GM12878 (cell line): ENCODE data around the gene SLC5A2. TPM values are rescaled to one million over a fixed set of nuclear protein-coding genes. Genes with fewer than 3 reads are reported as not detected.
A peak's percentile ranks its signal among the peaks of the same experiment; 100 is the strongest.

Experiments used
- CEBPB ChIP-seq, 2 experiments: fragments of 150-350 bp in 1 of 2; IDR thresholded peaks; 2 replicates each; pipeline ENCODE4 v1.6.1; 2012 to 2014; ENCODE audit warnings: low read depth in 2 of 2, low read length in 2 of 2, borderline replicate concordance in 1 of 2, inconsistent platforms in 1 of 2
- CHD2 ChIP-seq: IDR thresholded peaks from 2 replicates; pipeline ENCODE4 v1.6.1; 2011; ENCODE audit warnings: low read depth, low read length, improper control_type of control experiment, borderline replicate concordance
- EED ChIP-seq: sonication (generic); IDR thresholded peaks from 2 replicates; pipeline ENCODE4 v1.6.1; 2016; ENCODE audit warnings: antibody characterized with exemption, low read depth
- FOS ChIP-seq: IDR thresholded peaks from 3 replicates; pipeline ENCODE4 v1.6.1; 2011; ENCODE audit warnings: borderline replicate concordance; ENCODE audit not compliant: insufficient read length; ENCODE audit errors: extremely low read depth
- GABPA ChIP-seq: IDR thresholded peaks from 2 replicates; pipeline ENCODE4 v1.6.1; 2014; ENCODE audit warnings: antibody characterized with exemption, low read depth, mild to moderate bottlenecking, inconsistent platforms
- GATAD2B ChIP-seq: fragments of 450-650 bp; conservative IDR thresholded peaks from 2 replicates; pipeline ENCODE4 v1.6.1; 2017; ENCODE audit warnings: low read depth, mild to moderate bottlenecking, moderate library complexity
- IRF4 ChIP-seq: IDR thresholded peaks from 2 replicates; pipeline ENCODE4 v1.6.1; 2011; ENCODE audit warnings: low read depth, low read length
- JUNB ChIP-seq: IDR thresholded peaks from 2 replicates; pipeline ENCODE4 v1.6.1; 2016; ENCODE audit warnings: antibody characterized with exemption, mild to moderate bottlenecking
- JUND ChIP-seq: IDR thresholded peaks from 2 replicates; pipeline ENCODE4 v1.6.1; 2012; ENCODE audit warnings: low read depth, mild to moderate bottlenecking, low read length, improper control_type of control experiment, moderate library complexity
- MYC ChIP-seq: IDR thresholded peaks from 2 replicates; pipeline ENCODE4 v1.6.1; 2011; ENCODE audit warnings: mild to moderate bottlenecking, low read length, moderate library complexity, inconsistent platforms; ENCODE audit not compliant: insufficient read depth, insufficient replicate concordance, insufficient read length, severe bottlenecking
- NFYB ChIP-seq: IDR thresholded peaks from 2 replicates; pipeline ENCODE4 v1.6.1; 2011; ENCODE audit warnings: low read depth, mild to moderate bottlenecking, low read length, improper control_type of control experiment, moderate library complexity; ENCODE audit not compliant: insufficient read depth
- NKRF ChIP-seq: fragments of 450-650 bp; conservative IDR thresholded peaks from 2 replicates; pipeline ENCODE4 v1.6.1; 2017; ENCODE audit warnings: mild to moderate bottlenecking, moderate library complexity
- NR2C1 ChIP-seq: fragments of 450-650 bp; IDR thresholded peaks from 2 replicates; pipeline ENCODE4 v1.6.1; 2017; ENCODE audit warnings: antibody characterized with exemption, mild to moderate bottlenecking, moderate library complexity
- PML ChIP-seq: IDR thresholded peaks from 2 replicates; pipeline ENCODE4 v1.6.1; 2012; ENCODE audit warnings: low read length, inconsistent platforms
- POLR2A ChIP-seq: IDR thresholded peaks from 2 replicates; pipeline ENCODE4 v1.6.1; 2011; ENCODE audit warnings: low read depth, mild to moderate bottlenecking, low read length
- POLR2AphosphoS2 ChIP-seq: IDR thresholded peaks from 2 replicates; pipeline ENCODE4 v1.6.1; 2011; ENCODE audit warnings: low read depth, mild to moderate bottlenecking, low read length, improper control_type of control experiment, moderate library complexity
- POLR2AphosphoS5 ChIP-seq: IDR thresholded peaks from 2 replicates; pipeline ENCODE4 v1.6.1; 2011; ENCODE audit warnings: mild to moderate bottlenecking, low read length, inconsistent platforms
- POU2F2 ChIP-seq: IDR thresholded peaks from 3 replicates; pipeline ENCODE4 v1.6.1; 2011; ENCODE audit warnings: low read depth, mild to moderate bottlenecking, low read length, borderline replicate concordance
- PRDM15 ChIP-seq: fragments of 450-650 bp; formaldehyde crosslinking; IDR thresholded peaks from 2 replicates; pipeline ENCODE4 v1.4.0; 2020; ENCODE audit warnings: mild to moderate bottlenecking, moderate library complexity
- RFX5 ChIP-seq: IDR thresholded peaks from 2 replicates; pipeline ENCODE4 v1.6.1; 2011; ENCODE audit warnings: low read depth, low read length, improper control_type of control experiment
- SP1 ChIP-seq: IDR thresholded peaks from one replicate; pipeline ENCODE4 v1.6.1; 2011; ENCODE audit warnings: low read depth, low read length
- SREBF2 ChIP-seq: IDR thresholded peaks from 2 replicates; pipeline ENCODE4 v1.6.1; 2012; ENCODE audit warnings: mild to moderate bottlenecking, low read length
- STAT3 ChIP-seq: IDR thresholded peaks from 2 replicates; pipeline ENCODE4 v1.6.1; 2011; ENCODE audit warnings: low read depth, low read length, improper control_type of control experiment
- SUZ12 ChIP-seq: fragments of 200-600 bp; sonication (generic); IDR thresholded peaks from one replicate; pipeline ENCODE4 v1.6.1; 2018; ENCODE audit warnings: antibody characterized with exemption, mild to moderate bottlenecking; ENCODE audit not compliant: unreplicated experiment
- ZBTB33 ChIP-seq: fragments of 450-650 bp; IDR thresholded peaks from 2 replicates; pipeline ENCODE4 v1.6.1; 2017; ENCODE audit warnings: mild to moderate bottlenecking
- ZSCAN29 ChIP-seq: fragments of 450-650 bp; IDR thresholded peaks from 2 replicates; pipeline ENCODE4 v1.6.1; 2017; ENCODE audit warnings: mild to moderate bottlenecking, moderate library complexity
- ZZZ3 ChIP-seq: IDR thresholded peaks from 2 replicates; pipeline ENCODE4 v1.6.1; 2011; ENCODE audit warnings: low read depth; ENCODE audit not compliant: control insufficient read depth, insufficient read length
- polyA plus RNA-seq, 11 experiments: library from polyadenylated mRNA; depleted of rRNA in 4 of 11; unstranded in 6 of 11; stranded (reverse) in 5 of 11; fragments of >200 nt; fragmentation: Nextera tagmentation in 4 of 11; fragmentation: Illumina TruSeq in 1 of 11; extraction: Ambion mirVana in 4 of 11; extraction: Trizol in 1 of 11; gene quantifications; 1 replicate in 1 of 11; 2 replicates in 10 of 11; pipeline versions ENCODE4 v1.2.1 to v1.2.3, GENCODE V29; 2011 to 2016; ENCODE audit warnings: inconsistent platforms in 2 of 11, missing spikeins in 2 of 11, low read depth in 1 of 11
- total RNA-seq, 4 experiments: library from RNA; depleted of rRNA in 3 of 4; stranded (reverse); fragments of >200 nt in 3 of 4; fragmentation: Illumina TruSeq in 1 of 4; extraction: Trizol in 1 of 4; gene quantifications; 2 replicates each; pipeline versions ENCODE4 v1.2.1 to v1.2.3, GENCODE V29; 2013 to 2021

The SLC5A2 gene
- total and polyA plus RNA-seq, 10 of the 15 experiments (the other 5 are each of a cell fraction or from before 2014, with no cell fraction given): 3.6 to 4.8 (median 4.4) TPM; not detected in 6

- TF ChIP-seq JUND (no peak), MYC (no peak), CEBPB (IDR thresholded peaks at IDR 0.05; ENCODE audit: borderline replicate concordance in 1 of 2, low read depth in 2 of 2, low read length in 2 of 2) (no peak), POLR2A (no peak), NR2C1 (no peak), RFX5 (no peak), EED (peak; percentile 76), CHD2 (no peak), SP1 (no peak), POLR2AphosphoS5 (no peak), JUNB (peak; percentile 85), STAT3 (no peak), SREBF2 (no peak), ZSCAN29 (no peak), NFYB (no peak), ZBTB33 (no peak), FOS (no peak), GABPA (peak; percentile 49; the same call in 1 of the 2 replicates), PRDM15 (no peak), PML (peak; percentile 46; the same call in 1 of the 2 replicates), POLR2AphosphoS2 (0 out of 2 replicates have a peak, but pooled peaks have one; percentile 34), IRF4 (peak; percentile 56; the same call in 1 of the 2 replicates), SUZ12 (no peak), GATAD2B (no peak), POU2F2 (no peak), ZZZ3 (no peak), NKRF (no peak)
These were observed 22.6 kb downstream of the SLC5A2 start (continued) for GRCh38 chr16:31505483-31505882.
